GM19328 (cell line): Measurements from ENCODE around the gene FGD5.

ENCODE experiments used
- ATAC-seq: cut with Tn5 transposase; IDR thresholded peaks from one replicate; pipeline ENCODE4 v1.9.1; 2021; ENCODE audit warnings: mild to moderate bottlenecking, moderate library complexity; ENCODE audit not compliant: unreplicated experiment

FGD5 gene

GRCh38 chr3:14787630-14788029 is 31.1 kb upstream of the FGD5 start:
- ATAC-seq, result no peak

GRCh38 chr3:14788644-14789043 is 30.1 kb upstream of the FGD5 start:
- no peak for ATAC-seq

- no peak for ATAC-seq
Observed at GRCh38 chr3:14789221-14789620, 29.5 kb upstream of the FGD5 start.

- ATAC-seq, result no peak
Observed at GRCh38 chr3:14789640-14790285, 29.0 kb upstream of the FGD5 start.

- no peak for ATAC-seq
Observed at GRCh38 chr3:14791343-14791945, 27.3 kb upstream of the FGD5 start.

- ATAC-seq, result no peak
Observed at GRCh38 chr3:14792691-14793121, 26.1 kb upstream of the FGD5 start.

- ATAC-seq, result no peak
Observed at GRCh38 chr3:14793126-14793857, 25.5 kb upstream of the FGD5 start.

- no peak for ATAC-seq
Observed at GRCh38 chr3:14793858-14794234, 24.9 kb upstream of the FGD5 start.

- no peak for ATAC-seq
Observed at GRCh38 chr3:14794435-14794834, 24.3 kb upstream of the FGD5 start.

- no peak for ATAC-seq
Observed at GRCh38 chr3:14795996-14796395, 22.8 kb upstream of the FGD5 start.

GRCh38 chr3:14796403-14797077 is 22.2 kb upstream of the FGD5 start:
- no peak for ATAC-seq

GRCh38 chr3:14797731-14798130 is 21.0 kb upstream of the FGD5 start:
- ATAC-seq, result no peak

- no peak for ATAC-seq
Observed at GRCh38 chr3:14798231-14798630, 20.5 kb upstream of the FGD5 start.

GRCh38 chr3:14799146-14799545 is 19.6 kb upstream of the FGD5 start:
- ATAC-seq, result no peak

GRCh38 chr3:14801031-14801430 is 17.7 kb upstream of the FGD5 start:
- ATAC-seq, result no peak

- no peak for ATAC-seq
Observed at GRCh38 chr3:14801668-14802380, 16.9 kb upstream of the FGD5 start.

GRCh38 chr3:14802381-14802731 is 16.4 kb upstream of the FGD5 start:
- ATAC-seq, result no peak

GRCh38 chr3:14803101-14803980 is 15.4 kb upstream of the FGD5 start:
- ATAC-seq, result no peak

- no peak for ATAC-seq
Observed at GRCh38 chr3:14803981-14804834, 14.6 kb upstream of the FGD5 start.
